ENCODE data around the gene SLC25A19.

The SLC25A19 gene

GRCh38 chr17:75289115-75289831 lies at the start of gene SLC25A19:
Gene SLC25A19 (minus strand): TSS chr17:75289433. CDS start chr17:75286764, 2,669 bp downstream.
- DNase-seq (ENCODE audit: low read depth) = peak; percentile 92

- no peak for DNase-seq (ENCODE audit: low read depth)
Measured at GRCh38 chr17:75338335-75338734, 49.1 kb upstream of the SLC25A19 start.

- no peak for DNase-seq (ENCODE audit: low read depth)
Measured at GRCh38 chr17:75335315-75335714, 46.1 kb upstream of the SLC25A19 start.

GRCh38 chr17:75334723-75335122 lies 45.5 kb upstream of the SLC25A19 start:
- no peak for DNase-seq (ENCODE audit: low read depth)

- DNase-seq (ENCODE audit: low read depth) = no peak
Measured at GRCh38 chr17:75331671-75332070, 42.4 kb upstream of the SLC25A19 start.

- no peak for DNase-seq (ENCODE audit: low read depth)
Measured at GRCh38 chr17:75327757-75328156, 38.5 kb upstream of the SLC25A19 start.

- no peak for DNase-seq (ENCODE audit: low read depth)
Measured at GRCh38 chr17:75326226-75326848, 37.1 kb upstream of the SLC25A19 start.

- DNase-seq (ENCODE audit: low read depth) = no peak
Measured at GRCh38 chr17:75325827-75326225, 36.6 kb upstream of the SLC25A19 start.

GRCh38 chr17:75325348-75325747 lies 36.1 kb upstream of the SLC25A19 start:
- DNase-seq (ENCODE audit: low read depth) = no peak

GRCh38 chr17:75321506-75321905 lies 32.3 kb upstream of the SLC25A19 start:
- no peak for DNase-seq (ENCODE audit: low read depth)

GRCh38 chr17:75319904-75320691 lies 30.9 kb upstream of the SLC25A19 start:
- DNase-seq (ENCODE audit: low read depth) = no peak

- no peak for DNase-seq (ENCODE audit: low read depth)
Measured at GRCh38 chr17:75318615-75319222, 29.5 kb upstream of the SLC25A19 start.

GRCh38 chr17:75318211-75318610 lies 29.0 kb upstream of the SLC25A19 start:
- no peak for DNase-seq (ENCODE audit: low read depth)

- DNase-seq (ENCODE audit: low read depth) = no peak
Measured at GRCh38 chr17:75317671-75318070, 28.4 kb upstream of the SLC25A19 start.

GRCh38 chr17:75316253-75316652 lies 27.0 kb upstream of the SLC25A19 start:
- DNase-seq (ENCODE audit: low read depth) = no peak

- no peak for DNase-seq (ENCODE audit: low read depth)
Measured at GRCh38 chr17:75315541-75316243, 26.5 kb upstream of the SLC25A19 start.

- DNase-seq (ENCODE audit: low read depth) = no peak
Measured at GRCh38 chr17:75313941-75314551, 24.8 kb upstream of the SLC25A19 start.

GRCh38 chr17:75308732-75309629 lies 19.7 kb upstream of the SLC25A19 start:
- no peak for DNase-seq (ENCODE audit: low read depth)

GRCh38 chr17:75307957-75308731 lies 18.9 kb upstream of the SLC25A19 start:
- no peak for DNase-seq (ENCODE audit: low read depth)
